Frontal cortex (tissue), 4 donors: ENCODE results near the gene C1QBP. TPM values are rescaled to one million over a fixed set of nuclear protein-coding genes. Genes with fewer than 3 reads are reported as not detected.

Source experiments
- DNase-seq, 2 donors: peaks; one replicate each; pipeline ENCODE4 v3.0.0; 2012; ENCODE audit warnings: low spot score in 2 of 2
- FAIRE-seq: peaks from 2 replicates; lab custom pipeline; 2012; peaks lifted over from hg19 to GRCh38; lab: Jason Lieb, UNC
- total RNA-seq: library from RNA; depleted of rRNA; stranded (reverse); fragments of >200 nt; gene quantifications from one replicate; pipeline ENCODE4 v1.2.3, GENCODE V29; 2014
- donor health status: control.
- donor health status: control.
- donor health status: control.

The C1QBP gene
- total RNA-seq, 1 donor from 2014 or later: 172 TPM

DNA sequence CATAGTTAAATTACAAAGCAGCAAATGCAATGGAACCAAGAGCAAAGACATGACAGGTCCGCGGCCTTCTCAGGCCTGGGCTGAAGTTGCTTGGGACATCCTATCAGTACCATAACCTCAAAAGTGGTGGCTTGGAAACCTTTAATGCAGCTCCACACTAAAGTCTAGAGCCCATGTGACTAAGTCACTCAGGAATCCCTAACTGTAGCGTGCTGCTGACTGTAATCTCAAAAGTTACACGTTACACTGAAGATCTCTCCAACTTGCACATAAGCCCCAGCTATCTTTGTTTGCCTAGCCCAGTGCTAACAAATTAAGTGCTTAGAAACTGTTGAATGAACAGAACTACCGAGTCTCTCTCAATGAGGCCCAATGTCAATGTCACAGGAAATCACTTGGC, 47.3 kb downstream of the C1QBP start:
- DNase-seq (no peak), FAIRE-seq (no peak)

Other genes starting within 250 kb of the C1QBP start
- gene ZNF594, start 247.3 kb downstream of the C1QBP start, total RNA-seq: 26.9 TPM
- gene SCIMP, start 204.3 kb downstream of the C1QBP start, total RNA-seq: under 0.01 TPM
- 90.9 TPM for gene RABEP1, start 156.9 kb downstream of the C1QBP start, total RNA-seq
- gene NUP88, start 19.5 kb downstream of the C1QBP start, total RNA-seq: 90.9 TPM
- gene RPAIN, start 19.0 kb downstream of the C1QBP start, total RNA-seq: 74.6 TPM
- gene DHX33, start 29.8 kb upstream of the C1QBP start, total RNA-seq: 12.6 TPM
- 55.8 TPM for gene DERL2, start 47.0 kb upstream of the C1QBP start, total RNA-seq
- 24.5 TPM for gene MIS12, start 47.4 kb upstream of the C1QBP start, total RNA-seq
- gene NLRP1, start 145.4 kb upstream of the C1QBP start, total RNA-seq: 85.6 TPM